Gastroesophageal sphincter (tissue), 4 donors: Measurements from ENCODE around the gene CMTM7. TPM values are rescaled to one million over a fixed set of nuclear protein-coding genes. Genes with fewer than 3 reads are reported as not detected.
"Not testable (repeated sequence)": the region's sequence is repeated elsewhere in the genome, so short reads cannot be mapped to it uniquely, and the experiment has no call there.

Experiments
- ATAC-seq: fragments of 150-250 bp; one replicate; pipeline ENCODE4 v1.9.1; 2016; ENCODE audit warnings: mild to moderate bottlenecking, moderate library complexity
- H3K27ac ChIP-seq, 4 donors: fragments of 200-600 bp; sonication (generic) in 3 of 4; 1 replicate in 3 of 4; 2 replicates in 1 of 4; pipeline ENCODE4 v1.5.1; 2016 to 2019
- H3K27me3 ChIP-seq: fragments of 200-600 bp; sonication (generic); one replicate; pipeline ENCODE4 v1.5.1; 2019
- H3K36me3 ChIP-seq, 2 donors: fragments of 200-600 bp; sonication (generic); one replicate each; pipeline ENCODE4 v1.5.1; 2019; ENCODE audit warnings: control low read depth in 1 of 2
- H3K4me1 ChIP-seq, 3 donors: fragments of 200-600 bp; sonication (generic); 1 replicate in 2 of 3; 2 replicates in 1 of 3; pipeline ENCODE4 v1.5.1; 2016 to 2019; ENCODE audit warnings: control low read depth in 2 of 3
- H3K4me3 ChIP-seq, 2 donors: fragments of 200-600 bp; sonication (generic); one replicate each; pipeline ENCODE4 v1.5.1; 2019; ENCODE audit warnings: mild to moderate bottlenecking in 1 of 2, moderate library complexity in 1 of 2
- H3K9me3 ChIP-seq, 3 donors: fragments of 200-600 bp; sonication (generic); one replicate each; pipeline ENCODE4 v1.5.1; 2017 to 2019; ENCODE audit warnings: control low read depth in 2 of 3
- CTCF ChIP-seq, 4 experiments: fragments of 200-600 bp in 2 of 4; fragments of 450-650 bp in 2 of 4; sonication (generic) in 1 of 4; IDR thresholded peaks; one replicate each; pipeline ENCODE4 v1.5.1; 2017 to 2019; ENCODE audit warnings: antibody characterized with exemption in 4 of 4, mild to moderate bottlenecking in 2 of 4, moderate library complexity in 2 of 4
- EP300 ChIP-seq: sonication (generic); formaldehyde crosslinking; IDR thresholded peaks from one replicate; pipeline ENCODE4 v1.6.1; 2017; ENCODE audit warnings: antibody characterized with exemption, mild to moderate bottlenecking
- POLR2A ChIP-seq, 2 donors: fragments of 450-650 bp; IDR thresholded peaks; one replicate each; pipeline ENCODE4 v1.6.1; 2017; ENCODE audit warnings: antibody characterized with exemption in 2 of 2, mild to moderate bottlenecking in 2 of 2, moderate library complexity in 1 of 2
- POLR2AphosphoS5 ChIP-seq: sonication (generic); formaldehyde crosslinking; IDR thresholded peaks from one replicate; pipeline ENCODE4 v1.6.1; 2017; ENCODE audit warnings: antibody characterized with exemption
- WGBS, 2 donors: methylation state at CpG; one replicate each; pipeline ENCODE4 v1.1.5; 2018; ENCODE audit warnings: low coverage in 1 of 2; 5-methylcytosine and 5-hydroxymethylcytosine counted together
- total RNA-seq, 4 donors: library from RNA; depleted of rRNA; stranded (reverse); fragments of >200 nt; gene quantifications; one replicate each; pipeline ENCODE4 v1.1.0, GENCODE V29; 2016

Gene CMTM7
- total RNA-seq, 4 donors from 2014 or later: 2.9 to 7.0 (median 6.5) TPM

- peaks cover 0 to 2% of the 10 kb centered on the region in 2 donors for H3K36me3 ChIP-seq
- ATAC-seq: no peak
- WGBS, 2 donors: no CpG with 5 or more reads among the region's 5 CpGs
- H3K4me3 ChIP-seq: no peak overlapping the region
- no peak for TF ChIP-seq POLR2A (IDR thresholded peaks at IDR 0.05)
- TF ChIP-seq EP300: no peak
- TF ChIP-seq CTCF (IDR thresholded peaks at IDR 0.05): no peak
- TF ChIP-seq POLR2AphosphoS5: no peak
- H3K27me3 ChIP-seq: no peaks in the 10 kb centered on the region
- H3K27ac ChIP-seq: peak overlapping the region in 1 of 4 donors; percentile 17
- H3K9me3 ChIP-seq: no peaks in the 10 kb centered on the region
- H3K4me1 ChIP-seq: peaks cover 5 to 16% (median 10%) of the 10 kb centered on the region in 3 donors
Measured at GRCh38 chr3:32459450-32459849, 67.8 kb downstream of the CMTM7 start.

DNA sequence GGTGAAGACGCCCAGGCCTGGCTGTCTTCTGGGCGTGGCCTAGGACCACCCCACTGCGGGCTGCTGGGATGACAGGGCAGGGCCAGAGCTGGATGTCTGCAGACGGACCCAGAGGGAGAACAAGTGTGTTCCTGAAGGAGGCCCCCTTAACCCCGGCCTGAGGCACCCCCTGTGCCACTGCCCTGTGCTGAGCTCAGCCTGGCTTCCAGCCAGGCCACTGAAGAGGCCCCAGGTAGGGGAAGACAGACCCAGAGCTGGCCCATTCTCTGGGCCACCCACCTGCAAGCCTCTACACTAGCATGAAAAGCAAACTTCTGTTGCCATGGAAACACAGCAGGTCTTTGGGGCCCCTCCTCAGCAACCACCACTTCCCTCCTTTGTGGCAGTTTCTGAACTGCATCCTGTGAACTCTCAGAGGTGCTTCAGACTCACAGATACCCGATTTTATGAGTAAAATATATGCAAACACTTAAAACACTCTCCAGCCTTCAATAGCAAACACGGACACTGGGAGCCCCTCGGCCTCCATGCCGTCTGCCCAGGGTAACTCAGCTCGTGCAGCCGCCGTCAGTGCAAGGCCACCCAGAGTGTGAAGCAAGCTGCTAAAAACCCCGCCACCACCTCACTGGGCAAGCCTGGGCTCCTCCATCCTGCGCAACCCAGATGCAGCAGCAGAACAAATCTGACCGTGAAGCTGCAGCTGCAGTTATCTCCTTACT is 68.5 kb downstream of the CMTM7 start:
- Histone ChIP-seq H3K4me3 (no peak overlapping the region), H3K36me3 (no peaks in the 10 kb centered on the region), H3K9me3 (no peaks in the 10 kb centered on the region), H3K27ac (no peak overlapping the region), H3K27me3 (no peaks in the 10 kb centered on the region), H3K4me1 (peaks cover 3 to 8% (median 3%) of the 10 kb centered on the region in 3 donors)
- 88 to 92% methylated on average over 3 to 7 of the region's 15 CpGs for WGBS, 2 donors
- no peak for ATAC-seq
- TF ChIP-seq POLR2AphosphoS5 (no peak), POLR2A (IDR thresholded peaks at IDR 0.05) (no peak), CTCF (IDR thresholded peaks at IDR 0.05) (no peak), EP300 (no peak)

DNA sequence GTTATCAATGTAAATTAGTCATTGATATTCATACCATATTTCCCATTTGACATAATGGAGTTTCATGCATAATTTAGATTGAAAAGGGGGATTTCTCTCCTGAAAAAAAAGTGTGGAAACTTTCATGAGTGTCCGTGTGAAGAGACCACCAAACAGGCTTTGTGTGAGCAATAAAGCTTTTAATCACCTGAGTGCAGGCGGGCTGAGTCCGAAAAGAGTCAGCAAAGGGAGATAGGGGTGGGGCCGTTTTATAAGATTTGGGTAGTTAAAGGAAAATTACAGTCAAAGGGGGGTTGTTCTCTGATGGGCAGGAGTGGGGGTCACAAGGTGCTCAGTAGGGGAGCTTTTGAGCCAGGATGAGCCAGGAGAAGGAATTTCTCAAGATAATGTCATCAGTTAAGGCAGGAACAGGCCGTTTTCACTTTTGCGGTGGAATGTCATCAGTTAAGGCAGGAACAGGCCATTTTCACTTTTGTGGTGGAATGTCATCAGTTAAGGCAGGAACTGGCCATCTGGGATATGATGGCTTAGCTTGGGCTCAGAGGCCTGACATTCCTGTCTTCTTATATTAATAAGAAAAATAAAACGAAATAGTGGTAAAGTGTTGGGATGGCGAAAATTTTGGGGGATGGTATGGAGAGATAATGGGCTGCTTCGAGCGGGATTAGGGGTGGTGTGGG is 69.3 kb downstream of the CMTM7 start:
- H3K27ac ChIP-seq, ATAC-seq, H3K36me3 ChIP-seq, H3K9me3 ChIP-seq, H3K27me3 ChIP-seq, H3K4me3 ChIP-seq, H3K4me1 ChIP-seq: not testable (repeated sequence)
- WGBS, 2 donors: 90 to 93% methylated on average over 6 to 10 of the region's 10 CpGs

DNA sequence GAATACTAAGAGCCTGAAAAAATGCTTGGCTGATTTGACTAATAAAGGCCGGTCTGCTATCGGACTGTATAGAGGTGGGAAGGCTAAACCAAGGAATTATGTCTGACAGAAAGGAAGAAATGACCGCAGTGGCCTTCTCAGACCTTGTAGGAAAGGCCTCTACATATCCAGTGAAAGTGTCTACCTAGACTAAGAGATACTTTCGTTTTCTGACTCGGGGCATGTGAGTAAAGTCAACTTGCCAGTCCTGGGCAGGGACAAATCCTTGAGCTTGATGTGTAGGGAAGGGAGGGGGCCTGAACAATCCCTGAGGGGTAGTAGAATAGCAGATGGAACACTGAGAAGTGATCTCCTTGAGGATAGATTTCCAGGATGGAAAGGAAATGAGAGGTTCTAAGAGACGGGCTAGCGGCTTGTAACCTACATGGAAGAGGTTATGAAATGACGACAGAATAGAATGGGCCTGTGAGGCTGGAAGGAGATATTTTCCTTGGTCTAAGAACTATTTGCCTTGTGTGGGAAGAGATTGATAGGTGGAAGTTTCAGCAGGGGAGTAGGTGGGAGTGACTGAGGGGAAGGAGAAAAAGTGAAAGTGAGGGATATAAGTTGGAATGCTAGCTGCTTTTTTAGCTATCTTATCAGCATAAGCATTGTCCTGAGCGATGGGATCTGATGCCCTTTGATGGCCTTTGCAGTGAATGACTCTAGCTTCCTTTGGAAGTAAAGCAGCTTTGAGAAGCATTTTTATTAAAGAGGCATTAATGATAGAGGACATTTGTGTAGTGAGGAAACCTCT is 70.7 kb downstream of the CMTM7 start:
- not testable (repeated sequence) for H3K4me3 ChIP-seq, ATAC-seq, H3K27me3 ChIP-seq, H3K4me1 ChIP-seq, H3K9me3 ChIP-seq, H3K36me3 ChIP-seq
- WGBS, 2 donors: 70 to 86% methylated on average over 4 to 6 of the region's 9 CpGs
- H3K27ac ChIP-seq: peak overlapping the region in 2 of 4 donors; percentile 4 to 32

- H3K4me1 ChIP-seq: peaks cover 0 to 11% (median 0%) of the 10 kb centered on the region in 3 donors
- 96 to 98% methylated on average over 7 of the region's 7 CpGs for WGBS, 2 donors
- not testable (repeated sequence) for H3K36me3 ChIP-seq, H3K27ac ChIP-seq, H3K9me3 ChIP-seq, ATAC-seq, H3K4me3 ChIP-seq, H3K27me3 ChIP-seq
Measured at GRCh38 chr3:32463415-32463814, 71.8 kb downstream of the CMTM7 start.

DNA sequence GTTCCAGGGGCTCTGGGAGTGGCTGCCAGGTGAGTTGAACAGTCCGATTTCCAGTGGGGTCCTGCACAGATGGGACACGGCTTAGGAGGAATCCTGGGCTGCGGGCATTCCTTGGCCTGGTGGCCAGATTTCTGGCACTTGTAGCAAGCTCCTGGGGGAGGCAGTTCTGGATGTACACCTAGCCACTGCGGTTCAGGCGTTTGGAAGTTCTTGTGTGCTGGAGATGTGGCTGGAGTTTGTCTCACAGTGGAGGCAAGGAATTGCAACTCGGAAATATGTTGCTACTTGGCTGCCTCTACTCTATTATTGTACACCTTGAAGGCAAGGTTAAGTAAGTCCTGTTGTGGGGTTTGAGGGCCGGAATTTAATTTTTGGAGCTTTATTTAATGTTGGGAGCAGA is 73.1 kb downstream of the CMTM7 start:
- WGBS, 2 donors: 84 to 100% methylated on average over 1 to 3 of the region's 7 CpGs
- not testable (repeated sequence) for ATAC-seq, H3K27me3 ChIP-seq, H3K4me3 ChIP-seq, H3K27ac ChIP-seq, H3K9me3 ChIP-seq, H3K36me3 ChIP-seq
- peaks cover 0 to 19% (median 7%) of the 10 kb centered on the region in 3 donors for H3K4me1 ChIP-seq

GRCh38 chr3:32466808-32467207 is 75.2 kb downstream of the CMTM7 start:
- ATAC-seq, H3K4me3 ChIP-seq, H3K36me3 ChIP-seq, H3K27ac ChIP-seq, H3K27me3 ChIP-seq, H3K9me3 ChIP-seq: not testable (repeated sequence)
- WGBS, 2 donors: 89 to 100% methylated on average over 2 to 5 of the region's 6 CpGs
- peaks cover 2 to 31% (median 12%) of the 10 kb centered on the region in 3 donors for H3K4me1 ChIP-seq
